H1 (cell line): ENCODE measurements around the gene ADCK1. TPM values are rescaled to one million over a fixed set of nuclear protein-coding genes. Genes with fewer than 3 reads are reported as not detected.

Source experiments
- ASH2L ChIP-seq: fragments of 200-600, 300-600 bp; sonication (generic); IDR thresholded peaks from one replicate; pipeline ENCODE4 v1.7.1; 2017; ENCODE audit warnings: low read length
- BRCA1 ChIP-seq: IDR thresholded peaks from 2 replicates; pipeline ENCODE4 v1.6.1; 2012; ENCODE audit warnings: low read depth, low read length, improper control_type of control experiment
- CBX5 ChIP-seq: fragments of 300-800, 300-1000 bp; sonication (generic); IDR thresholded peaks from 2 replicates; pipeline ENCODE4 v1.7.1; 2016; ENCODE audit warnings: antibody characterized with exemption, low read length, low read depth
- CBX8 ChIP-seq: fragments of 300-800, 300-1000 bp; sonication (generic); IDR thresholded peaks from 2 replicates; pipeline ENCODE4 v1.7.1; 2016; ENCODE audit warnings: low read depth, low read length, borderline replicate concordance
- CHD2 ChIP-seq: IDR thresholded peaks from 2 replicates; pipeline ENCODE4 v1.6.1; 2012; ENCODE audit warnings: low read length, improper control_type of control experiment
- CREB1 ChIP-seq: IDR thresholded peaks from 2 replicates; pipeline ENCODE4 v1.6.1; 2012; ENCODE audit warnings: inconsistent platforms
- CTBP2 ChIP-seq: IDR thresholded peaks from 2 replicates; pipeline ENCODE4 v1.7.0; 2011; ENCODE audit warnings: borderline replicate concordance, mild to moderate bottlenecking, moderate library complexity, mixed read lengths, low read length; ENCODE audit not compliant: insufficient read depth, insufficient read length
- EP300 ChIP-seq, 2 experiments: IDR thresholded peaks; 1 replicate in 1 of 2; 2 replicates in 1 of 2; pipeline ENCODE4 v1.6.1; 2011 to 2012; ENCODE audit warnings: low read depth in 2 of 2, low read length in 2 of 2, mild to moderate bottlenecking in 2 of 2, borderline replicate concordance in 1 of 2, inconsistent platforms in 1 of 2, moderate library complexity in 1 of 2
- FOSL1 ChIP-seq: IDR thresholded peaks from 2 replicates; pipeline ENCODE4 v1.6.1; 2011; ENCODE audit warnings: mild to moderate bottlenecking, low read depth, low read length, moderate library complexity; ENCODE audit not compliant: insufficient read depth
- GTF2F1 ChIP-seq: IDR thresholded peaks from 2 replicates; pipeline ENCODE4 v1.6.1; 2012; ENCODE audit warnings: low read depth, low read length, improper control_type of control experiment, borderline replicate concordance
- JUND ChIP-seq: IDR thresholded peaks from 2 replicates; pipeline ENCODE4 v1.6.1; 2011; ENCODE audit warnings: mild to moderate bottlenecking, improper control_type of control experiment, low read length
- POLR2AphosphoS5 ChIP-seq: IDR thresholded peaks from 2 replicates; pipeline ENCODE4 v1.6.1; 2011; ENCODE audit warnings: low read depth, low read length
- POU5F1 ChIP-seq: IDR thresholded peaks from 2 replicates; pipeline ENCODE4 v1.6.1; 2011; ENCODE audit warnings: low read depth, mild to moderate bottlenecking, low read length, moderate library complexity
- RBBP5 ChIP-seq: IDR thresholded peaks from 2 replicates; pipeline ENCODE4 v1.7.1; 2012; ENCODE audit warnings: low read depth, mild to moderate bottlenecking, inconsistent platforms, low read length, moderate library complexity, borderline replicate concordance
- RNF2 ChIP-seq: fragments of 200-900, 300-1000 bp; sonication (generic); IDR thresholded peaks from 2 replicates; pipeline ENCODE4 v1.7.1; 2016; ENCODE audit warnings: borderline replicate concordance, low read depth, mild to moderate bottlenecking, antibody characterized with exemption, low read length; ENCODE audit not compliant: poor library complexity, severe bottlenecking; ENCODE audit errors: missing control alignments
- SAP30 ChIP-seq: fragments of 300-600 bp; sonication (generic); IDR thresholded peaks from 2 replicates; pipeline ENCODE4 v1.7.1; 2012; ENCODE audit warnings: low read length, moderate library complexity, mild to moderate bottlenecking, inconsistent platforms; ENCODE audit not compliant: insufficient read depth, insufficient replicate concordance
- SP2 ChIP-seq: IDR thresholded peaks from 2 replicates; pipeline ENCODE4 v1.6.1; 2012; ENCODE audit warnings: mild to moderate bottlenecking, low read length, inconsistent platforms
- SP4 ChIP-seq: IDR thresholded peaks from 2 replicates; pipeline ENCODE4 v1.6.1; 2012; ENCODE audit warnings: low read length, inconsistent platforms
- TAF1 ChIP-seq: IDR thresholded peaks from 2 replicates; pipeline ENCODE4 v1.6.1; 2011; ENCODE audit warnings: mild to moderate bottlenecking, low read depth, low read length
- TEAD4 ChIP-seq: IDR thresholded peaks from 2 replicates; pipeline ENCODE4 v1.6.1; 2012; ENCODE audit warnings: low read depth, low read length, inconsistent platforms, mixed read lengths
- YY1 ChIP-seq: IDR thresholded peaks from 2 replicates; pipeline ENCODE4 v1.6.1; 2011; ENCODE audit warnings: low read depth, mild to moderate bottlenecking, low read length
- ZNF274 ChIP-seq: IDR thresholded peaks from 2 replicates; pipeline ENCODE4 v1.7.0; 2012; ENCODE audit warnings: low read length, borderline replicate concordance; ENCODE audit errors: extremely low read depth
- polyA plus RNA-seq, 7 experiments: library from polyadenylated mRNA; depleted of rRNA in 3 of 7; stranded (reverse) in 5 of 7; unstranded in 2 of 7; fragments of >200 nt in 5 of 7; fragments of 200-250 nt in 2 of 7; gene quantifications; 1 replicate in 5 of 7; 2 replicates in 1 of 7; 4 replicates in 1 of 7; pipeline versions ENCODE4 v1.2.1 to v1.2.3, GENCODE V29; 2011 to 2013; ENCODE audit warnings: missing spikeins in 2 of 7, mixed read lengths in 2 of 7
- total RNA-seq: library from RNA; stranded (reverse); fragmentation: NEBNext Ultra II Directional; extraction: Animal tissue kit (Norgen Biotek cat#: 25700); gene quantifications from 2 replicates; pipeline ENCODE4 v1.2.1, GENCODE V29; 2021
- TF ChIP-seq, protein P1 (sequence below): IDR thresholded peaks from 2 replicates; pipeline ENCODE4 v1.6.1; 2012; ENCODE audit warnings: low read length, inconsistent platforms

Gene ADCK1
- total and polyA plus RNA-seq, 2 of the 8 experiments (the other 6 are each of a cell fraction or from before 2014, with no cell fraction given), result 11.0 to 16.8 TPM

DNA sequence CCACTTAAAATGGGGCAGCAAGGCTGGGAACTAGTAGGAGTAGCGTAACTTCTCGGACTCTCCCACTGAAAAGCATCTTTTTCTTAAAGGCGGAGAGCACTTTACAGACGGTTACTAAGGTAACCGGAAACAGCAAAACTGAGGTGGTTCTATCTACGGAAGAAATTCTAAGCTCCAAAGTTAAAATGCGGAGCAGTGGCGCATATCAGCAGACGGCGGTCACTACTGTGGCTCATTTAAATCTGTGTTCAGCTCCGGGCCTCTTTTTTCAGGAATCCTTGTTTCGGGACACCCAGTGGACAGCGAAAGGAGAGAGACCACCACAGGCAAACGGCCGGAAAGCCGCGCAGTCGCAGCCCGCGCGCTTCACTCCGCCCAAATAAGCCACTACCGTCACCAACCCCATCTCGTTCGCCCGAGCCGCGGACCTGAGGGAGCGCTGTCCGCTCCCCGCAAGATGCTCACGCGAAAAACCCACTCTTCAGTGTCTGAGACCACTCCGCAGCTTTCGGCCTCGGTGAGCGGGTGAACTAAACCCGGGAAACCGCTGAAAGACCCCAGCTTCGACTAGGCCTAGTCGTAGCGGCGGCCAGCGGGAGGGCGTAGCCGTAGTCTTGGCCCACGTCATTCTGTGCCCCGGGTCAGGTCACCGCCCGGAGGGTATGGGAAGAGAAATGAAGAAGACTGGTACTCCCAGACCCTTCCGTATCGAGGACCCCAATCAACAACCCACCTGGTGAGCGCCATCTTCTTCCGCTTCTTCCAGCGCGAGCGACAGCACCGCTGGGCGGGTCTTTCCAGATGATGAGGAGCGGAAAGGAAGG is 39.3 kb upstream of the ADCK1 start, which contains the start of gene SNW1 (continued):
- 0 out of 2 replicates have a peak, but pooled peaks have one; percentile 68 for TF ChIP-seq RBBP5
- no peak for TF ChIP-seq CBX5
- TF ChIP-seq BRCA1, result no peak
- TF ChIP-seq CBX8, result no peak
- no peak for TF ChIP-seq GTF2F1
- no peak for TF ChIP-seq SP2
- TF ChIP-seq EP300 (IDR thresholded peaks at IDR 0.05; ENCODE audit: borderline replicate concordance in 1 of 2, low read depth in 2 of 2, low read length in 2 of 2), result no peak
- no peak for TF ChIP-seq ZNF274
- TF ChIP-seq, protein P1, sequence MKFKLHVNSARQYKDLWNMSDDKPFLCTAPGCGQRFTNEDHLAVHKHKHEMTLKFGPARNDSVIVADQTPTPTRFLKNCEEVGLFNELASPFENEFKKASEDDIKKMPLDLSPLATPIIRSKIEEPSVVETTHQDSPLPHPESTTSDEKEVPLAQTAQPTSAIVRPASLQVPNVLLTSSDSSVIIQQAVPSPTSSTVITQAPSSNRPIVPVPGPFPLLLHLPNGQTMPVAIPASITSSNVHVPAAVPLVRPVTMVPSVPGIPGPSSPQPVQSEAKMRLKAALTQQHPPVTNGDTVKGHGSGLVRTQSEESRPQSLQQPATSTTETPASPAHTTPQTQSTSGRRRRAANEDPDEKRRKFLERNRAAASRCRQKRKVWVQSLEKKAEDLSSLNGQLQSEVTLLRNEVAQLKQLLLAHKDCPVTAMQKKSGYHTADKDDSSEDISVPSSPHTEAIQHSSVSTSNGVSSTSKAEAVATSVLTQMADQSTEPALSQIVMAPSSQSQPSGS, result 0 out of 2 replicates have a peak, but pooled peaks have one; percentile 25
- TF ChIP-seq ASH2L, result peak; percentile 93
- no peak for TF ChIP-seq CHD2
- no peak for TF ChIP-seq POU5F1
- TF ChIP-seq RNF2, result no peak
- no peak for TF ChIP-seq CTBP2
- TF ChIP-seq POLR2AphosphoS5, result peak; percentile 80
- peak; percentile 84 for TF ChIP-seq TAF1
- TF ChIP-seq TEAD4, result no peak
- no peak for TF ChIP-seq FOSL1
- TF ChIP-seq CREB1, result 0 out of 2 replicates have a peak, but pooled peaks have one; percentile 68
- TF ChIP-seq YY1, result peak; percentile 93
- TF ChIP-seq SAP30, result peak; percentile 24
- no peak for TF ChIP-seq JUND
- TF ChIP-seq SP4, result 0 out of 2 replicates have a peak, but pooled peaks have one; percentile 36
